ENCODE results near the gene IGSF9.

IGSF9 gene

GRCh38 chr1:159895286-159895685 lies 50.1 kb downstream of the IGSF9 start:
- DNase-seq: no peak

GRCh38 chr1:159892944-159893343 lies 52.5 kb downstream of the IGSF9 start:
- no peak for DNase-seq

- DNase-seq: peak; percentile 86
Measured at GRCh38 chr1:159891275-159892157, 53.9 kb downstream of the IGSF9 start.

DNA sequence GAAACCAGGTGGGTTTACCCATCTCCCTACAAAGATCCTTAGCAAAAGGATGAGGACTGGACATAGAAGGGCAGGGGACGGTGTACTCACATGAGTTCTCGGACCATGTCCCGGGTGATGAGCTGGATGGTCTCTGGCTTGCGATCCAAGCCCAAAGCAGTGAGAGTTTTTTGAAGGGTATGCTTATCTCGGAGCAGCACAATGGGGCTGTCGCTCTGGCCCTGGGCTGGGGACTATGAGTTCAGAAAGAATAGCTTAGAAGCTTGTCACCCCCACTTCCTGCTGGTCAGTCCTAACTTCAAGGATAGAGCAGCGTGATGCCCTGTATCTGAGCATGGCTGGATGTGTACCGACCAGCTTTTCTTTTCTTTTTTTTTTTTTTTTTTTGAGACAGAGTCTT lies 55.0 kb downstream of the IGSF9 start:
- no peak for DNase-seq

GRCh38 chr1:159889821-159890252 lies 55.6 kb downstream of the IGSF9 start:
- peak; percentile 94 for DNase-seq

- no peak for DNase-seq
Measured at GRCh38 chr1:159889202-159889601, 56.2 kb downstream of the IGSF9 start.

DNA sequence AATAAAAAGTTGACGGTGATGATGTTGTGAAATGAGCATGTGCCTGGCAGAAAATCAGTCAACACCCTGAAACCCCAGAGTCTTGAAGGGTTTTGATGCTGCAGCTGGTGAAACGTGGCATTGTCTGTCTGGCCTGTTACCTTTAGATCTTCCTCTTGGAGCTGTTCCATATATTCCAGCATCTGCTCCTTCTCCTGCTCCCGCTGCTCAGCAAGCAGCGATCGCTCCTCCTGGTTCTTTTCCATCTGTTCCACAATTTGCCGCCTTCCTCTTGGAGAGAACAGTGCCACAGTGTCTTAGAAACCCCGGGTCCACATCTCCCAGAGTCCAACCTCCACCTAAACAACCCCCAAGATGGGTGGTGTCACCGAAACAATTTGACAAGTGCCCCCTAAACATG lies 61.1 kb downstream of the IGSF9 start:
- no peak for DNase-seq

DNA sequence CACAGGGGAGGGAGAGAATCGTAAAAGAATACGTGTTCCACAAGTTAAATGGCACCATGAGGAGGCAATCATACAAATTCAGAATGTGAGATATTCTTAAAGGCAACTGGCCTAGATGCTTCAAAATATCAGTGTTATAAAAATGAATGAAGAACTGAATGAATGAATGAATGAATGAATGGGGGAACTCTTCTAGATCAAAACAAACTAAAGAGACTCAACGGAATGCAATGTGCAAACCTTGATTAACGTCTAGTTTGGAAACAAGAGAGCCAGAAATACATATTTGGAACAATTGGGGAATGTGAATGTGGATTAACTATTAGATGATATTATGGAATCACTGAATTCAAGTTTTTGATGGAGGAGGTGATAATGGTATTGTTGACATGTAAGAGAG lies 62.3 kb downstream of the IGSF9 start:
- DNase-seq: no peak

DNA sequence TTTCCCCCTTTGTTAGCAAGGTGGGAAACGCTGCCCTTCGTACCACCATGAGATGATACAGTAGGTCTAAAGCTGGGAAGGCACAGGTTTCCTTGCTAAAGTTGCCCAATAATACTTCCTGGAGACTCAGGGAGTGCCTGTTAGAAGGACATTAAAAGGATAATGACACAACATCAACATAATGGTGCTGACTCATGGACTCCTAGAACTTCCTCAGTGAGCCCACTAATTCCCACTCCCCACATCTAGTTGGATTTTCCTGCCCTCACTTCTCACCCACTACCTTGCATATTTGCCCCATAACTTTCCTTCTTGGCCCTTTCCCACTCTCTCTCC lies 62.9 kb downstream of the IGSF9 start:
- peak; percentile 45 for DNase-seq

- DNase-seq: peak; percentile 98
Measured at GRCh38 chr1:159881622-159882526, 63.5 kb downstream of the IGSF9 start.

DNA sequence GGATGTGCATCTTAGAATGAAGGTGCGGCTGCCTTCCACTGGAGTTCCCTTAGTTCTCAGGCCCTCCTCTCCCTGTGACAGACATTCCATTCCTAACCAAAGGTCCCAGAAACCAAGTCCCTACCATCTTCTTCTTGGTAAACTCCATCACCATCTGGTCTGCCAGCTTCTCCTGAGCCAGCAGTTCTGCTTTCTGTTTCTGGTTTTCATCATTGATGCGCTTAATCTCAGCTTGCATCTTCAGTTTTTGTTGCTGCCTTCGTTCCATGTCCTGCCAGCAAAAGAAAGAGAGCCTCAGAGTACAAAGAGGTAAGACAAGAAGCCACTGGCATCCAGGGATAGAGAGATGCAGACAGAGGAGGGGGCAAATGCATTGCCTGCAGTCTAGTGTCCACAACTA lies 65.0 kb downstream of the IGSF9 start:
- DNase-seq: no peak

DNA sequence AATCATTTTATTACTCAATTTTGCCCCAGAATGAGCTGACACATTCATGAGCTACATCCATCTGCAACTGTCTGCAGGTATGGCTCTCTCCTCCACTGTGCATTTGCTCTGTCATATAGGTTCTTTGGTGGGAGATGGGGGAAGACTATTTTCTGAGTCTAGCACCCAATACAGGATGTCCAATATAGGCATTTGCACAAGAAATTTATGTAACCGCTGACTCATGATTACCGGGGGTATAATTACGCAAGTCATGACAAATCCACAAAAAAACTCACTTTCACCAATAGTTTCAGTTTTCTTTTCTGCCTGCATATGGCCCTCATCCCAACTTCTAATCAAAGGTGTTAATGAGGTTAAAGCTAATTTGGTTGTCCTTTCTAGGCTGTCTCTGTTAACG lies 65.4 kb downstream of the IGSF9 start:
- DNase-seq: peak; percentile 81

GRCh38 chr1:159879136-159879535 lies 66.3 kb downstream of the IGSF9 start:
- DNase-seq: no peak

GRCh38 chr1:159877695-159878444 lies 67.5 kb downstream of the IGSF9 start:
- no peak for DNase-seq

Data from fibroblast of skin of right quadriceps (primary cell).